AG04450 (cell line): Measurements from ENCODE around the gene ZCCHC14. TPM values are rescaled to one million over a fixed set of nuclear protein-coding genes. Genes with fewer than 3 reads are reported as not detected.

ENCODE experiments used
- CTCF ChIA-PET: fragments of 300-600, 350-600 bp; formaldehyde crosslinking; extraction: SDS; loops from one replicate; lab custom pipeline; 2022; ENCODE audit warnings: antibody characterized with exemption, inconsistent platforms; lab: Charles Lee
- POLR2A ChIA-PET: fragments of 350-600 bp; formaldehyde crosslinking; extraction: SDS; loops from one replicate; lab custom pipeline; 2021; ENCODE audit warnings: antibody characterized with exemption, inconsistent platforms; lab: Yijun Ruan, JAX
- DNase-seq: peaks from one replicate; pipeline ENCODE4 v3.0.0-alpha.2; 2011; ENCODE audit warnings: low read depth, low spot score
- H3K27ac ChIP-seq: one replicate; pipeline ENCODE4 v1.5.1; 2012; ENCODE audit warnings: low read depth, low read length, control low read depth
- H3K27me3 ChIP-seq: one replicate; pipeline ENCODE4 v1.6.0; 2012; ENCODE audit warnings: low read length; ENCODE audit not compliant: control insufficient read depth, insufficient read depth
- H3K4me3 ChIP-seq: 2 replicates; pipeline ENCODE4 v1.5.1; 2011; ENCODE audit warnings: mild to moderate bottlenecking, low read depth, low read length, control low read depth
- H3K9me3 ChIP-seq: 2 replicates; pipeline ENCODE4 v1.5.1; 2012; ENCODE audit warnings: low read length; ENCODE audit not compliant: control insufficient read depth, insufficient read depth
- polyA plus RNA-seq: library from polyadenylated mRNA; depleted of rRNA; stranded (reverse); fragments of >200 nt; gene quantifications from 2 replicates; pipeline ENCODE4 v1.2.3, GENCODE V29; 2011
- TF ChIP-seq, protein P1 (sequence below): IDR thresholded peaks from 2 replicates; pipeline ENCODE4 v1.5.1; 2011; ENCODE audit warnings: low read depth, low read length, control low read depth, inconsistent platforms

The ZCCHC14 gene
- polyA plus RNA-seq, 1 experiment, result 6.2 TPM

DNA sequence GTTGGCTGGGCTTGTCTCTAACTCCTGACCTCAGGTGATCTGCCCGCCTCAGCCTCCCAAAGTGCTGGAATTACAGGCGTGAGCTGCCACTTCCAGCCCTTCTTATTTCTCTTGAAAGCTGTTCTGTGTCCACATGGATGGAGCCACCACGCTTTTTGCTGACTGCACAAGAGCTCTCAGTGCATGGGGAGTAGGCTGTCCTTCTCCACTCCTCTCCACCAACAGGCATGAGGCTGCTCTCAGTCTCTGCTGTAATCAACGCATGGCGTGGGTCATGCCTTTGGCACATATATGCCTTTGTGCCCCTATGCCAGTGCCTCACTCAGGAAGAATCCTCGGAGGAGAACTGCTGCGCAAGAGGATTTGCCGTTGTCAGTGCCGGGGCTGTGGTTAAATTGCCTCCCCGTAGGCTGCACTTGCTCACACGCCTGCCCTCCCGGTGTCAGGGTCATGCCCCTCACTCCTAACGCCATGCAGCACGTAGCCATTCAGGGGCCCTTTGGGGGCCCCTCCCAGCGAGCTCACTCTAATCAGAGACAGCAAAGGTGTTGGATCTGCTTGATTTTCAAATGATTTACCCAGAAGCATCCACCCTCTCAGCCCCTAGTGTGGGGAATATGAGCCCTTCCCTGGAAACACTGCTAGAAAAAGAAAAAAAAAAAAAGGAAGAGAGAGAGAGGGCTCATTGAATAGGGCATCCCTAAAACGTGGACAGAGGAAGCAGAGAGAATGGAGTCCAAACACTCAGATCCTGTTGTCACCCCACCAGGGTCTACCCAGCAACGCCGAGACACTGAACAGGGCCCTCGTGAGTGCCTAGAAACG, 47.5 kb upstream of the ZCCHC14 start:
- ChIA-PET POLR2A (no interaction called here), CTCF (interaction anchor here (1.0 kb wide), 1 partner anchor 124 kb away, joined by 8 read pairs; no protein-coding TSS in a partner anchor)
- no peak for DNase-seq
- H3K4me3 ChIP-seq, result no peak overlapping the region
- peaks cover 18% of the 10 kb centered on the region for H3K27me3 ChIP-seq
- no peak overlapping the region for H3K27ac ChIP-seq
- H3K9me3 ChIP-seq, result peaks cover 6% of the 10 kb centered on the region
- TF ChIP-seq, protein P1, sequence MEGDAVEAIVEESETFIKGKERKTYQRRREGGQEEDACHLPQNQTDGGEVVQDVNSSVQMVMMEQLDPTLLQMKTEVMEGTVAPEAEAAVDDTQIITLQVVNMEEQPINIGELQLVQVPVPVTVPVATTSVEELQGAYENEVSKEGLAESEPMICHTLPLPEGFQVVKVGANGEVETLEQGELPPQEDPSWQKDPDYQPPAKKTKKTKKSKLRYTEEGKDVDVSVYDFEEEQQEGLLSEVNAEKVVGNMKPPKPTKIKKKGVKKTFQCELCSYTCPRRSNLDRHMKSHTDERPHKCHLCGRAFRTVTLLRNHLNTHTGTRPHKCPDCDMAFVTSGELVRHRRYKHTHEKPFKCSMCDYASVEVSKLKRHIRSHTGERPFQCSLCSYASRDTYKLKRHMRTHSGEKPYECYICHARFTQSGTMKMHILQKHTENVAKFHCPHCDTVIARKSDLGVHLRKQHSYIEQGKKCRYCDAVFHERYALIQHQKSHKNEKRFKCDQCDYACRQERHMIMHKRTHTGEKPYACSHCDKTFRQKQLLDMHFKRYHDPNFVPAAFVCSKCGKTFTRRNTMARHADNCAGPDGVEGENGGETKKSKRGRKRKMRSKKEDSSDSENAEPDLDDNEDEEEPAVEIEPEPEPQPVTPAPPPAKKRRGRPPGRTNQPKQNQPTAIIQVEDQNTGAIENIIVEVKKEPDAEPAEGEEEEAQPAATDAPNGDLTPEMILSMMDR, result no peak

DNA sequence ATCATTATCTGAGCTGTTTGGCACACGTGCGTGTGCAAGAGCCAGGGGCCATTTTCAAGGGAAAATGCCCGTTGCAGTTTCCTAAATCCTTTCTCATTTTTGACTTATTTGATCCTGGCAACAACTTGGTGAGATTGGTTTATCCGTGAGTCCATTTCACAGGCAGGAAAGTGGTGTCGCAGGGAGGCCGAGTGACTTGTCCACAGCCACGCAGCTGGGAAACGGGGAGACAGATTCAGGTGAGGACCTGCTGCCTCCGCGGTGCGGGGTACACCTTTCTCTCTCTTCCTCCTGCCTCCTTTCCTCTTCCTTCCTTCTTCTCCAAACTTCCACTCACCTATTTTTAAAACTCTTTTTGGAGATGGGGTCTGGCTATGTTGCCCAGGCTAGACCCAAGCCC, 46.3 kb upstream of the ZCCHC14 start:
- TF ChIP-seq, protein P1, result no peak
- CTCF ChIA-PET, result no interaction called here
- no peak overlapping the region for H3K4me3 ChIP-seq
- no peak for DNase-seq
- H3K27ac ChIP-seq, result no peak overlapping the region
- H3K27me3 ChIP-seq, result peaks cover 15% of the 10 kb centered on the region
- POLR2A ChIA-PET, result no interaction called here
- H3K9me3 ChIP-seq, result peaks cover 12% of the 10 kb centered on the region

DNA sequence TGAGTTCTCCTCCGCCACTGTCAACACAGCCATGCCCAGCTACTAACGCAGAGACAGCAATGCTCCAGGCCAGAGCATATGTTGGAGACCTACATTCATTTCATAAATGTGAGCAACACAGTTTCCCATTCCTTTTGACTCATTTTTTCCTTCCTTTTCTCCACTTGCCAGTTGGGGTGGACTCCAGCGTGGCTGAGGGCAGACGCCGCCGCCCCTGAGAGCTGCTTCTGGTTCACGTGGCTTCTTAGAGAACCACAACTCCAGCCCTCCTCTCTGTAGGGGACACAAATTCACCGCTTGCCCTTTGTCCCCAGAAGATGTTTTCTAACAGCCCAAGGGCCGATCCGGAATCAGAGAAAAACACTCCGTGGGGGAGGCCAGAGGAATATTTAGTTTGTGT, 45.8 kb upstream of the ZCCHC14 start:
- CTCF ChIA-PET, result interaction anchor here (1.4 kb wide), 1 partner anchor 122 kb away, joined by 3 read pairs; no protein-coding TSS in a partner anchor
- no peak overlapping the region for H3K4me3 ChIP-seq
- POLR2A ChIA-PET, result no interaction called here

DNA sequence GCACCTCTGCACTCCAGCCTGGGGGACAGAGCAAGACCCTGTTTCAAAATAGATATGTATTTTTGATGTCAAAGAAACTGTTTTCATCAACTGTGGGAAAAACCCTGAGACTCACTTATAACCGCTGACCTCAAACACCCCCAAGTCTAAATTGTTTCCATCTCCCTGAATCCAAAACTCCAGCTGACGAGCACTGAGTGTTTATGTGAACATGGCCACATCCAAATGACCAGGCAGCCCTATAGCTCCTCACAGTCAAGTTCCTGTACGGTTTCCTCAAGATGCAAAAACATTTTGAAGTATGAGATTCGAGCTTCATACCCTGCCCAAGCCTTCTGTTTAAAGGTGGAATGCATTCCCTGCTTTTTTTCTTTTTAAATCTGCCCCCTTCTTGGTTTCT, 45.3 kb upstream of the ZCCHC14 start:
- Histone ChIP-seq H3K27ac (no peak overlapping the region), H3K9me3 (peaks cover 20% of the 10 kb centered on the region), H3K27me3 (peaks cover 15% of the 10 kb centered on the region), H3K4me3 (no peak overlapping the region)
- ChIA-PET CTCF (interaction anchor here (1.4 kb wide), 1 partner anchor 122 kb away, joined by 3 read pairs; no protein-coding TSS in a partner anchor), POLR2A (no interaction called here)
- TF ChIP-seq, protein P1, result no peak
- DNase-seq, result no peak

More for the DNA sequence above, 45.8 kb upstream of the ZCCHC14 start:
- H3K27me3 ChIP-seq, result peaks cover 15% of the 10 kb centered on the region
- DNase-seq, result no peak
- peaks cover 16% of the 10 kb centered on the region for H3K9me3 ChIP-seq
- no peak overlapping the region for H3K27ac ChIP-seq
- TF ChIP-seq, protein P1, result no peak

DNA sequence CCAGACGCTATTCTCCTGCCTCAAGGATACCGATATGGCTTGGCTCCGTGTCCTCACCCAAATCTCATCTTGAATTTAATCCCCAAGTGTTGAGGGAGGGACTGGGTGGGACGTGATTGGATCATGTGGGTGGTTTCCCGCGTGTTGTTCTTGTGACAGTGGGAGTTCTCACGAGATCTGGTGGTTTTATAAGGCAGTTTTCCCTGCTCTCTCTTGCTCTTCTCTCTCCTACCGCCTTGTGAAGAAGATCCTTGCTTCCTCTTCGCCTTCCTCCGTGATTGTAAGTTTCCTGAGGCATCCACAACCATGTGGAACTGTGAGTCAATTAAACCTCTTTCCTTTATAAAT, 43.9 kb upstream of the ZCCHC14 start:
- H3K27me3 ChIP-seq, result peaks cover 17% of the 10 kb centered on the region
- DNase-seq, result no peak
- no peak overlapping the region for H3K4me3 ChIP-seq
- peaks cover 30% of the 10 kb centered on the region for H3K9me3 ChIP-seq
- CTCF ChIA-PET, result no interaction called here
- TF ChIP-seq, protein P1, result no peak
- no peak overlapping the region for H3K27ac ChIP-seq
- POLR2A ChIA-PET, result no interaction called here
